ENCODE measurements around the gene ATP8B4. TPM values are rescaled to one million over a fixed set of nuclear protein-coding genes. Genes with fewer than 3 reads are reported as not detected.

The ATP8B4 gene
- total RNA-seq, 2 experiments from 2014 or later, result 2.0 to 2.9 TPM

GRCh38 chr15:50068016-50068415 is 51.0 kb downstream of the ATP8B4 start:
- intact Hi-C loops (cut with micrococcal nuclease), result no loop called here
- CTCF ChIA-PET, result interaction anchor here (0.6 kb wide), 1 partner anchor 191 kb away, joined by 3 read pairs; no protein-coding TSS in a partner anchor
- no peak overlapping the region for H3K4me3 Mint-ChIP-seq
- H3K4me1 Mint-ChIP-seq (ENCODE audit: low read depth), result peaks cover 9% of the 10 kb centered on the region
- no peaks in the 10 kb centered on the region for H3K36me3 Mint-ChIP-seq (ENCODE audit: low read depth)
- H3K9me3 Mint-ChIP-seq, result no peaks in the 10 kb centered on the region
- no peak for DNase-seq
- no peak overlapping the region for H3K27ac Mint-ChIP-seq
- peaks cover 14% of the 10 kb centered on the region for H3K27me3 Mint-ChIP-seq (ENCODE audit: low read depth)

- no peak for DNase-seq
- Mint-ChIP-seq H3K27me3 (ENCODE audit: low read depth) (peaks cover 14% of the 10 kb centered on the region), H3K4me1 (ENCODE audit: low read depth) (peaks cover 9% of the 10 kb centered on the region), H3K9me3 (no peaks in the 10 kb centered on the region), H3K36me3 (ENCODE audit: low read depth) (no peaks in the 10 kb centered on the region), H3K27ac (no peak overlapping the region), H3K4me3 (no peak overlapping the region)
- CTCF ChIA-PET, result interaction anchor here (0.6 kb wide), 1 partner anchor 192 kb away, joined by 3 read pairs; no protein-coding TSS in a partner anchor
- intact Hi-C loops (cut with micrococcal nuclease), result no loop called here
Observed at GRCh38 chr15:50067254-50067653, 51.8 kb downstream of the ATP8B4 start.

- Mint-ChIP-seq H3K36me3 (ENCODE audit: low read depth) (no peaks in the 10 kb centered on the region), H3K27me3 (ENCODE audit: low read depth) (peaks cover 12% of the 10 kb centered on the region), H3K9me3 (no peaks in the 10 kb centered on the region), H3K4me3 (no peak overlapping the region), H3K4me1 (ENCODE audit: low read depth) (peaks cover 9% of the 10 kb centered on the region), H3K27ac (no peak overlapping the region)
- DNase-seq, result no peak
- CTCF ChIA-PET, result no interaction called here
- intact Hi-C loops (cut with micrococcal nuclease), result loop anchor here (1.0 kb wide), 1 partner anchor 71 kb away; no protein-coding TSS in a partner anchor
Observed at GRCh38 chr15:50066666-50067065, 52.4 kb downstream of the ATP8B4 start.

- Mint-ChIP-seq H3K27me3 (ENCODE audit: low read depth) (peaks cover 12% of the 10 kb centered on the region), H3K4me3 (no peak overlapping the region), H3K36me3 (ENCODE audit: low read depth) (no peaks in the 10 kb centered on the region), H3K4me1 (ENCODE audit: low read depth) (peaks cover 9% of the 10 kb centered on the region), H3K27ac (no peak overlapping the region), H3K9me3 (no peaks in the 10 kb centered on the region)
- CTCF ChIA-PET, result no interaction called here
- intact Hi-C loops (cut with micrococcal nuclease), result loop anchor here (1.0 kb wide), 1 partner anchor 71 kb away; no protein-coding TSS in a partner anchor
- peak; percentile 27 for DNase-seq
Observed at GRCh38 chr15:50066202-50066601, 52.8 kb downstream of the ATP8B4 start.

- Mint-ChIP-seq H3K36me3 (ENCODE audit: low read depth) (no peaks in the 10 kb centered on the region), H3K4me3 (no peak overlapping the region), H3K27ac (no peak overlapping the region), H3K27me3 (ENCODE audit: low read depth) (peaks cover 10% of the 10 kb centered on the region), H3K4me1 (ENCODE audit: low read depth) (peaks cover 9% of the 10 kb centered on the region), H3K9me3 (no peaks in the 10 kb centered on the region)
- no peak for DNase-seq
- CTCF ChIA-PET, result no interaction called here
- intact Hi-C loops (cut with micrococcal nuclease), result no loop called here
Observed at GRCh38 chr15:50065279-50065678, 53.8 kb downstream of the ATP8B4 start.

- H3K27me3 Mint-ChIP-seq (ENCODE audit: low read depth), result peaks cover 10% of the 10 kb centered on the region
- CTCF ChIA-PET, result interaction anchor here (0.7 kb wide), 1 partner anchor 56 kb away, joined by 3 read pairs; no protein-coding TSS in a partner anchor
- no peaks in the 10 kb centered on the region for H3K36me3 Mint-ChIP-seq (ENCODE audit: low read depth)
- H3K4me3 Mint-ChIP-seq, result no peak overlapping the region
- no peaks in the 10 kb centered on the region for H3K9me3 Mint-ChIP-seq
- H3K4me1 Mint-ChIP-seq (ENCODE audit: low read depth), result peaks cover 9% of the 10 kb centered on the region
- DNase-seq, result no peak
- intact Hi-C loops (cut with micrococcal nuclease), result no loop called here
- no peak overlapping the region for H3K27ac Mint-ChIP-seq
Observed at GRCh38 chr15:50064673-50065072, 54.4 kb downstream of the ATP8B4 start.

- peaks cover 10% of the 10 kb centered on the region for H3K27me3 Mint-ChIP-seq (ENCODE audit: low read depth)
- CTCF ChIA-PET, result no interaction called here
- DNase-seq, result no peak
- no peaks in the 10 kb centered on the region for H3K36me3 Mint-ChIP-seq (ENCODE audit: low read depth)
- intact Hi-C loops (cut with micrococcal nuclease), result no loop called here
- H3K27ac Mint-ChIP-seq, result no peak overlapping the region
- H3K4me3 Mint-ChIP-seq, result no peak overlapping the region
- peaks cover 9% of the 10 kb centered on the region for H3K4me1 Mint-ChIP-seq (ENCODE audit: low read depth)
- H3K9me3 Mint-ChIP-seq, result no peaks in the 10 kb centered on the region
Observed at GRCh38 chr15:50063226-50063625, 55.8 kb downstream of the ATP8B4 start.

- intact Hi-C loops (cut with micrococcal nuclease), result no loop called here
- H3K27me3 Mint-ChIP-seq (ENCODE audit: low read depth), result peaks cover 12% of the 10 kb centered on the region
- peaks cover 4% of the 10 kb centered on the region for H3K4me1 Mint-ChIP-seq (ENCODE audit: low read depth)
- no peak overlapping the region for H3K27ac Mint-ChIP-seq
- CTCF ChIA-PET, result interaction anchor here (0.7 kb wide), 2 partner anchors 72 to 397 kb away, joined by 3 read pairs; no protein-coding TSS in a partner anchor
- no peak overlapping the region for H3K4me3 Mint-ChIP-seq
- H3K9me3 Mint-ChIP-seq, result no peaks in the 10 kb centered on the region
- no peak for DNase-seq
- no peaks in the 10 kb centered on the region for H3K36me3 Mint-ChIP-seq (ENCODE audit: low read depth)
Observed at GRCh38 chr15:50061503-50061902, 57.5 kb downstream of the ATP8B4 start.

GRCh38 chr15:50059883-50060282 is 59.1 kb downstream of the ATP8B4 start:
- CTCF ChIA-PET, result interaction anchor here (0.7 kb wide), 1 partner anchor 77 kb away, joined by 4 read pairs; no protein-coding TSS in a partner anchor
- Mint-ChIP-seq H3K4me3 (no peak overlapping the region), H3K27ac (no peak overlapping the region), H3K9me3 (no peaks in the 10 kb centered on the region), H3K36me3 (ENCODE audit: low read depth) (no peaks in the 10 kb centered on the region), H3K27me3 (ENCODE audit: low read depth) (peaks cover 15% of the 10 kb centered on the region), H3K4me1 (ENCODE audit: low read depth) (no peaks in the 10 kb centered on the region)
- DNase-seq, result no peak
- intact Hi-C loops (cut with micrococcal nuclease), result no loop called here

- no peak for DNase-seq
- peaks cover 16% of the 10 kb centered on the region for H3K27me3 Mint-ChIP-seq (ENCODE audit: low read depth)
- H3K4me3 Mint-ChIP-seq, result no peak overlapping the region
- H3K27ac Mint-ChIP-seq, result no peak overlapping the region
- intact Hi-C loops (cut with micrococcal nuclease), result no loop called here
- H3K36me3 Mint-ChIP-seq (ENCODE audit: low read depth), result no peaks in the 10 kb centered on the region
- H3K9me3 Mint-ChIP-seq, result no peaks in the 10 kb centered on the region
- CTCF ChIA-PET, result no interaction called here
- no peaks in the 10 kb centered on the region for H3K4me1 Mint-ChIP-seq (ENCODE audit: low read depth)
Observed at GRCh38 chr15:50059203-50059772, 59.7 kb downstream of the ATP8B4 start.

GRCh38 chr15:50057905-50058639 is 61.0 kb downstream of the ATP8B4 start:
- Mint-ChIP-seq H3K4me1 (ENCODE audit: low read depth) (no peaks in the 10 kb centered on the region), H3K27ac (no peak overlapping the region), H3K36me3 (ENCODE audit: low read depth) (no peaks in the 10 kb centered on the region), H3K27me3 (ENCODE audit: low read depth) (peaks cover 13% of the 10 kb centered on the region), H3K9me3 (no peaks in the 10 kb centered on the region), H3K4me3 (no peak overlapping the region)
- intact Hi-C loops (cut with micrococcal nuclease), result no loop called here
- CTCF ChIA-PET, result interaction anchor here (0.8 kb wide), 1 partner anchor 11 kb away, joined by 3 read pairs; no protein-coding TSS in a partner anchor
- no peak for DNase-seq

- no peak for DNase-seq
- peaks cover 13% of the 10 kb centered on the region for H3K27me3 Mint-ChIP-seq (ENCODE audit: low read depth)
- intact Hi-C loops (cut with micrococcal nuclease), result no loop called here
- no peaks in the 10 kb centered on the region for H3K4me1 Mint-ChIP-seq (ENCODE audit: low read depth)
- H3K27ac Mint-ChIP-seq, result no peak overlapping the region
- H3K4me3 Mint-ChIP-seq, result no peak overlapping the region
- CTCF ChIA-PET, result interaction anchor here (0.8 kb wide), 1 partner anchor 11 kb away, joined by 3 read pairs; no protein-coding TSS in a partner anchor
- H3K9me3 Mint-ChIP-seq, result no peaks in the 10 kb centered on the region
- H3K36me3 Mint-ChIP-seq (ENCODE audit: low read depth), result no peaks in the 10 kb centered on the region
Observed at GRCh38 chr15:50057196-50057595, 61.8 kb downstream of the ATP8B4 start.

GRCh38 chr15:50055750-50056157 is 63.3 kb downstream of the ATP8B4 start:
- H3K36me3 Mint-ChIP-seq (ENCODE audit: low read depth), result no peaks in the 10 kb centered on the region
- CTCF ChIA-PET, result no interaction called here
- no peak overlapping the region for H3K4me3 Mint-ChIP-seq
- peaks cover 17% of the 10 kb centered on the region for H3K27me3 Mint-ChIP-seq (ENCODE audit: low read depth)
- no peak overlapping the region for H3K27ac Mint-ChIP-seq
- intact Hi-C loops (cut with micrococcal nuclease), result no loop called here
- no peaks in the 10 kb centered on the region for H3K9me3 Mint-ChIP-seq
- DNase-seq, result no peak
- no peaks in the 10 kb centered on the region for H3K4me1 Mint-ChIP-seq (ENCODE audit: low read depth)

Data from activated naive CD4-positive, alpha-beta T cell treated with anti-CD3 and anti-CD28 coated beads for 36 hours (primary cell).